GM12878 (cell line): ENCODE measurements around the gene COL4A2. TPM values are rescaled to one million over a fixed set of nuclear protein-coding genes. Genes with fewer than 3 reads are reported as not detected.

Source experiments
- BCL3 ChIP-seq: IDR thresholded peaks from 2 replicates; pipeline ENCODE4 v1.6.1; 2011; ENCODE audit warnings: borderline replicate concordance, low read depth, mild to moderate bottlenecking, moderate library complexity, low read length; ENCODE audit not compliant: insufficient read depth, poor library complexity, severe bottlenecking
- BCLAF1 ChIP-seq: fragments of 450-650 bp; IDR thresholded peaks from 2 replicates; pipeline ENCODE4 v1.6.1; 2017; ENCODE audit warnings: antibody characterized with exemption, mild to moderate bottlenecking, moderate library complexity
- BMI1 ChIP-seq: fragments of 450-650 bp; IDR thresholded peaks from 2 replicates; pipeline ENCODE4 v1.6.1; 2016; ENCODE audit warnings: mild to moderate bottlenecking, moderate library complexity, borderline replicate concordance
- CBFB ChIP-seq: IDR thresholded peaks from 2 replicates; pipeline ENCODE4 v1.6.1; 2016; ENCODE audit warnings: antibody characterized with exemption, low read depth
- CBX5 ChIP-seq: sonication (generic); IDR thresholded peaks from 2 replicates; pipeline ENCODE4 v1.6.1; 2016; ENCODE audit warnings: low read depth, moderate library complexity, mild to moderate bottlenecking, inconsistent platforms
- EED ChIP-seq: sonication (generic); IDR thresholded peaks from 2 replicates; pipeline ENCODE4 v1.6.1; 2016; ENCODE audit warnings: antibody characterized with exemption, low read depth
- EZH2 ChIP-seq: IDR thresholded peaks from 2 replicates; pipeline ENCODE4 v1.6.1; 2012; ENCODE audit warnings: low read depth, mild to moderate bottlenecking, control low read depth, inconsistent platforms, low read length, borderline replicate concordance; ENCODE audit not compliant: control insufficient read depth
- HDGF ChIP-seq: fragments of 450-650 bp; IDR thresholded peaks from 2 replicates; pipeline ENCODE4 v1.6.1; 2016; ENCODE audit warnings: antibody characterized with exemption
- HSF1 ChIP-seq: fragments of 150-350 bp; IDR thresholded peaks from 2 replicates; pipeline ENCODE4 v1.6.1; 2014; ENCODE audit warnings: mild to moderate bottlenecking, low read depth, low read length
- MEF2A ChIP-seq: IDR thresholded peaks from 2 replicates; pipeline ENCODE4 v1.6.1; 2011; ENCODE audit warnings: low read depth, mild to moderate bottlenecking, low read length, moderate library complexity; ENCODE audit not compliant: insufficient read depth
- NFIC ChIP-seq: IDR thresholded peaks from 2 replicates; pipeline ENCODE4 v1.6.1; 2012; ENCODE audit warnings: low read depth, mild to moderate bottlenecking, inconsistent platforms, low read length, moderate library complexity
- NFYB ChIP-seq: IDR thresholded peaks from 2 replicates; pipeline ENCODE4 v1.6.1; 2011; ENCODE audit warnings: low read depth, mild to moderate bottlenecking, low read length, improper control_type of control experiment, moderate library complexity; ENCODE audit not compliant: insufficient read depth
- SMAD5 ChIP-seq: IDR thresholded peaks from 2 replicates; pipeline ENCODE4 v1.6.1; 2016; ENCODE audit warnings: antibody characterized with exemption, low read depth
- SRF ChIP-seq, 2 experiments: IDR thresholded peaks; 2 replicates each; pipeline ENCODE4 v1.6.1; 2011; ENCODE audit warnings: low read depth in 2 of 2, low read length in 2 of 2, mild to moderate bottlenecking in 1 of 2, moderate library complexity in 1 of 2
- TBL1XR1 ChIP-seq: IDR thresholded peaks from 2 replicates; pipeline ENCODE4 v1.6.1; 2012; ENCODE audit warnings: low read depth, low read length, improper control_type of control experiment
- USF2 ChIP-seq: IDR thresholded peaks from 2 replicates; pipeline ENCODE4 v1.6.1; 2011; ENCODE audit warnings: low read depth, low read length, improper control_type of control experiment, borderline replicate concordance
- ZBED1 ChIP-seq: IDR thresholded peaks from 2 replicates; pipeline ENCODE4 v1.6.1; 2016; ENCODE audit warnings: borderline replicate concordance
- ZNF384 ChIP-seq: IDR thresholded peaks from 2 replicates; pipeline ENCODE4 v1.6.1; 2012; ENCODE audit warnings: low read depth, mild to moderate bottlenecking, low read length, improper control_type of control experiment, borderline replicate concordance
- ZZZ3 ChIP-seq: IDR thresholded peaks from 2 replicates; pipeline ENCODE4 v1.6.1; 2011; ENCODE audit warnings: low read depth; ENCODE audit not compliant: control insufficient read depth, insufficient read length
- polyA plus RNA-seq, 11 experiments: library from polyadenylated mRNA; depleted of rRNA in 4 of 11; unstranded in 6 of 11; stranded (reverse) in 5 of 11; fragments of >200 nt; fragmentation: Nextera tagmentation in 4 of 11; fragmentation: Illumina TruSeq in 1 of 11; extraction: Ambion mirVana in 4 of 11; extraction: Trizol in 1 of 11; gene quantifications; 1 replicate in 1 of 11; 2 replicates in 10 of 11; pipeline versions ENCODE4 v1.2.1 to v1.2.3, GENCODE V29; 2011 to 2016; ENCODE audit warnings: inconsistent platforms in 2 of 11, missing spikeins in 2 of 11, low read depth in 1 of 11
- total RNA-seq, 4 experiments: library from RNA; depleted of rRNA in 3 of 4; stranded (reverse); fragments of >200 nt in 3 of 4; fragmentation: Illumina TruSeq in 1 of 4; extraction: Trizol in 1 of 4; gene quantifications; 2 replicates each; pipeline versions ENCODE4 v1.2.1 to v1.2.3, GENCODE V29; 2013 to 2021
- TF ChIP-seq, protein P1 (sequence below): fragments of 450-650 bp; IDR thresholded peaks from 2 replicates; pipeline ENCODE4 v1.6.1; 2018; ENCODE audit warnings: borderline replicate concordance, mild to moderate bottlenecking; ENCODE audit not compliant: partially characterized antibody

COL4A2 gene
- total and polyA plus RNA-seq, 10 of the 15 experiments (the other 5 are each of a cell fraction or from before 2014, with no cell fraction given): 0.16 to 1.6 (median 0.62) TPM; not detected in 3

DNA sequence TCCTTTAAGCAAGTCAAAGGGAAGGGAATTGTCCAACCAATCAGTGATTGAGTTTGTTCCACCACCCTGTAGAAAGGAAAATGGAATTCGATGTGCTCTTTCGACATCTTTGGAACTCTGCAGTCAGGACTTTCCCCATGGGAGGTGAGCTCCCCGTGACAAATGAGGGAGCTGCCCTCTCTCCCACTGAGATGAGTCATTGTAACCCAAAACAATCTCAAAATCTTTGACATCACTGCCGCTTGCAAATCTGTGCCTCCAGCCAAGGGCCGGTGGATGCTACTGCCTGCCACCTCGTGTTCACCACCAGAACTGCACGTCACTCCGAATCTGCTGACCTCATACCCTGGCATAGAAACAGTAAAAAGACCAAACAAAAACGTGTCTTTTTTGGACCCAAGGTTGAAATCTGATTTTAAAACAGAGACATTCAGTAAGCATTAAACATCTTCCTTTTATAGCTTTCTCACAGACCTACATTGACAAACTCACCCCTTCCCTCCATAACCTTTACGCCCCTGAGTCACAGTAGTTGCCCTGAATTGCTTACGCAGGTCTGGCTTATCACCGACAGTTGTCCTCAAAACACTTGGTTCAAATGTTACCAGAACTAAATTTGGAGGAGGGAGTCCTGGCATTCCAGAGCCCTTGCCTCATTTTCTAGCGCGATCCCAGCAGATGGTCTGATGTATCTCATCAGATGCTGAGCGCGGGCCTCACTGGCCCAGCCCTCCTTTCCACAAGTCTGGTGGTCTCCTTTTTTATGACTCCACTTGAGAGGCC, 105.2 kb downstream of the COL4A2 start (continued):
- TF ChIP-seq BCL3 (peak; percentile 94), ZBED1 (no peak), CBX5 (no peak), HSF1 (no peak), EED (peak; percentile 68), BCLAF1 (no peak), SMAD5 (no peak), CBFB (no peak), USF2 (no peak), TBL1XR1 (peak; percentile 42; the same call in 1 of the 2 replicates), EZH2 (no peak), BMI1 (no peak), ZNF384 (no peak), SRF (IDR thresholded peaks at IDR 0.05; ENCODE audit: low read depth in 2 of 2, low read length in 2 of 2) (no peak), HDGF (no peak), NFYB (no peak), MEF2A (0 out of 2 replicates have a peak, but pooled peaks have one; percentile 31), NFIC (peak; percentile 37; the same call in 1 of the 2 replicates), ZZZ3 (no peak)
- TF ChIP-seq, protein P1, sequence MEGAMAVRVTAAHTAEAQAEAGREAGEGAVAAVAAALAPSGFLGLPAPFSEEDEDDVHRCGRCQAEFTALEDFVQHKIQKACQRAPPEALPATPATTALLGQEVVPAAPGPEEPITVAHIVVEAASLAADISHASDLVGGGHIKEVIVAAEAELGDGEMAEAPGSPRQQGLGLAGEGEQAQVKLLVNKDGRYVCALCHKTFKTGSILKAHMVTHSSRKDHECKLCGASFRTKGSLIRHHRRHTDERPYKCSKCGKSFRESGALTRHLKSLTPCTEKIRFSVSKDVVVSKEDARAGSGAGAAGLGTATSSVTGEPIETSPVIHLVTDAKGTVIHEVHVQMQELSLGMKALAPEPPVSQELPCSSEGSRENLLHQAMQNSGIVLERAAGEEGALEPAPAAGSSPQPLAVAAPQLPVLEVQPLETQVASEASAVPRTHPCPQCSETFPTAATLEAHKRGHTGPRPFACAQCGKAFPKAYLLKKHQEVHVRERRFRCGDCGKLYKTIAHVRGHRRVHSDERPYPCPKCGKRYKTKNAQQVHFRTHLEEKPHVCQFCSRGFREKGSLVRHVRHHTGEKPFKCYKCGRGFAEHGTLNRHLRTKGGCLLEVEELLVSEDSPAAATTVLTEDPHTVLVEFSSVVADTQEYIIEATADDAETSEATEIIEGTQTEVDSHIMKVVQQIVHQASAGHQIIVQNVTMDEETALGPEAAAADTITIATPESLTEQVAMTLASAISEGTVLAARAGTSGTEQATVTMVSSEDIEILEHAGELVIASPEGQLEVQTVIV: no peak
